Measurements from ENCODE around the gene COPS3.

DNA sequence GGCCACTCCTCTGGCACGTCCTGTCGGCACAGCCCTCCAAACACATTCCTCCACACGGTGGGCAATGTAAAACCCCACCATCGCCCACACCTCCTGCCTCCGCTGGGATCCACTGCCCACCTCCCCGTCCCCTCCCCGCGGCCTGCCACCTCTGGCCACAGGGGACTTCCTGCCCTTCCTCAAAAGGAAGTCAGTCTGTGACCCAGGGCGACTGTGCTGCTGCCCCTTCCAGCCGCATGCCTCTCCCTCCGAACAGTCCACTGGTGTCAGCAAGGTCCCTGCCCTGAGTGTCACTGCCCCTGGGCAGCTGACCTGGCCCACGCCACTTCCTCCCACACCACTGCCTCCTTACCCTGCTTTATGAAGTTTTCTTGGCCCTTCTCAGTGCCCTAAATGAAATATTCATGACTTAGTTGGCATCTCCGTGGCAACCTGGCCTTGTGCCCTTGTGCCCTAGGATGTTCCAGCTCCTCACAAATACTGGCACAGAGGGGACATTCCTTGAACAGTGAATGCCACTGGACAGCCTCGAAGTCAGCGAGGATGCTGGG, 76.9 kb downstream of the COPS3 start:
- no peak for TF ChIP-seq POLR2A (IDR thresholded peaks at IDR 0.05; ENCODE audit: low read depth, low read length)
- no peak for TF ChIP-seq POLR2AphosphoS5 (IDR thresholded peaks at IDR 0.05; ENCODE audit: low read depth, low read length)
- no peak for TF ChIP-seq TAF1 (IDR thresholded peaks at IDR 0.05; ENCODE audit: low read depth, low read length)
- no peak for TF ChIP-seq PAX5 (IDR thresholded peaks at IDR 0.05; ENCODE audit: insufficient read depth, low read length, severe bottlenecking)
- TF ChIP-seq POU2F2 (IDR thresholded peaks at IDR 0.05; ENCODE audit: low read depth, low read length) = no peak
